HG03439 (cell line): ENCODE measurements around the gene MAML1.
A peak's percentile ranks its signal among the peaks of the same experiment; 100 is the strongest.
"Not testable (repeated sequence)": the region's sequence is repeated elsewhere in the genome, so short reads cannot be mapped to it uniquely, and the experiment has no call there.

ENCODE experiments used
- ATAC-seq: cut with Tn5 transposase; IDR thresholded peaks from one replicate; pipeline ENCODE4 v1.9.1; 2021; ENCODE audit warnings: mild to moderate bottlenecking, moderate library complexity; ENCODE audit not compliant: unreplicated experiment

MAML1 gene

GRCh38 chr5:179732412-179732917 lies at the start of gene MAML1:
Gene MAML1, plus strand, starts transcription at chr5:179732822. Its CDS starts 291 bp downstream, at chr5:179733113.
- ATAC-seq: peak; percentile 92

GRCh38 chr5:179689212-179689611 lies 43.4 kb upstream of the MAML1 start:
- ATAC-seq: not testable (repeated sequence)

GRCh38 chr5:179694561-179694960 lies 38.1 kb upstream of the MAML1 start:
- ATAC-seq: no peak

- ATAC-seq: no peak
These were observed 36.0 kb upstream of the MAML1 start for GRCh38 chr5:179696603-179697002.

- ATAC-seq: no peak
These were observed 35.5 kb upstream of the MAML1 start for GRCh38 chr5:179697108-179697507.

GRCh38 chr5:179697543-179697942 lies 35.1 kb upstream of the MAML1 start:
- ATAC-seq: not testable (repeated sequence)

- ATAC-seq: peak; percentile 92
These were observed 34.4 kb upstream of the MAML1 start for GRCh38 chr5:179697993-179698934.

- ATAC-seq: peak; percentile 0
These were observed 33.5 kb upstream of the MAML1 start, which contains the start of gene CANX for GRCh38 chr5:179698935-179699615. Gene CANX, plus strand, starts transcription at chr5:179698967. Its CDS starts 6,715 bp downstream, at chr5:179705682.

- ATAC-seq: peak; percentile 3
These were observed 32.9 kb upstream of the MAML1 start for GRCh38 chr5:179699616-179700237.

GRCh38 chr5:179700401-179700918 lies 32.2 kb upstream of the MAML1 start:
- ATAC-seq: no peak

- no peak for ATAC-seq
These were observed 16.3 kb upstream of the MAML1 start for GRCh38 chr5:179716286-179716685.

- ATAC-seq: no peak
These were observed 12.4 kb upstream of the MAML1 start for GRCh38 chr5:179720222-179720621.

GRCh38 chr5:179724163-179724562 lies 8.5 kb upstream of the MAML1 start:
- ATAC-seq: no peak

GRCh38 chr5:179727106-179727505 lies 5.5 kb upstream of the MAML1 start:
- ATAC-seq: no peak

GRCh38 chr5:179729303-179729702 lies 3.3 kb upstream of the MAML1 start:
- no peak for ATAC-seq

GRCh38 chr5:179729727-179730126 lies 2.9 kb upstream of the MAML1 start:
- ATAC-seq: no peak

- no peak for ATAC-seq
These were observed 2.3 kb upstream of the MAML1 start for GRCh38 chr5:179730356-179730755.

- ATAC-seq: no peak
These were observed 1.8 kb upstream of the MAML1 start for GRCh38 chr5:179730852-179731251.

GRCh38 chr5:179731791-179732411 lies 721 bp upstream of the MAML1 start:
- peak; percentile 23 for ATAC-seq
